T-helper 2 cell treated with Interferon-gamma antibody and Interleukin-4, amounts not matched to agents 5 μg/mL and 100 μg/mL, for 36 hours (primary cell): ENCODE measurements around the gene PPFIA4.

ENCODE experiments used
- DNase-seq: peaks from one replicate; pipeline ENCODE4 v3.0.0; 2021; ENCODE audit warnings: low spot score
- H3K27ac Mint-ChIP-seq: one replicate; pipeline ENCODE4 v1.8.0; 2021; ENCODE audit warnings: mild to moderate bottlenecking, mixed read lengths
- H3K27me3 Mint-ChIP-seq: one replicate; pipeline ENCODE4 v1.8.0; 2021; ENCODE audit warnings: low read depth, mixed read lengths
- H3K36me3 Mint-ChIP-seq: one replicate; pipeline ENCODE4 v1.8.0; 2021; ENCODE audit warnings: low read depth, mixed read lengths
- H3K4me1 Mint-ChIP-seq: one replicate; pipeline ENCODE4 v1.8.0; 2021; ENCODE audit warnings: low read depth, mixed read lengths
- H3K4me3 Mint-ChIP-seq: one replicate; pipeline ENCODE4 v1.8.0; 2022; ENCODE audit warnings: mild to moderate bottlenecking, moderate library complexity, mixed read lengths
- H3K9me3 Mint-ChIP-seq: one replicate; pipeline ENCODE4 v1.8.0; 2021; ENCODE audit warnings: mixed read lengths

Gene PPFIA4

GRCh38 chr1:203113308-203113707, 87.0 kb downstream of the PPFIA4 start:
- no peak for DNase-seq
- H3K27ac Mint-ChIP-seq: no peak overlapping the region
- no peaks in the 10 kb centered on the region for H3K4me1 Mint-ChIP-seq
- no peaks in the 10 kb centered on the region for H3K9me3 Mint-ChIP-seq
- H3K4me3 Mint-ChIP-seq: no peak overlapping the region
- H3K36me3 Mint-ChIP-seq: no peaks in the 10 kb centered on the region
- H3K27me3 Mint-ChIP-seq: peaks cover 30% of the 10 kb centered on the region

GRCh38 chr1:203114202-203114601, 87.9 kb downstream of the PPFIA4 start:
- H3K27ac Mint-ChIP-seq: no peak overlapping the region
- no peaks in the 10 kb centered on the region for H3K9me3 Mint-ChIP-seq
- H3K4me1 Mint-ChIP-seq: no peaks in the 10 kb centered on the region
- H3K36me3 Mint-ChIP-seq: no peaks in the 10 kb centered on the region
- H3K4me3 Mint-ChIP-seq: no peak overlapping the region
- DNase-seq: no peak
- H3K27me3 Mint-ChIP-seq: peaks cover 24% of the 10 kb centered on the region

- H3K27ac Mint-ChIP-seq: no peak overlapping the region
- peaks cover 31% of the 10 kb centered on the region for H3K27me3 Mint-ChIP-seq
- H3K36me3 Mint-ChIP-seq: no peaks in the 10 kb centered on the region
- DNase-seq: no peak
- no peaks in the 10 kb centered on the region for H3K9me3 Mint-ChIP-seq
- no peak overlapping the region for H3K4me3 Mint-ChIP-seq
- no peaks in the 10 kb centered on the region for H3K4me1 Mint-ChIP-seq
Measured at GRCh38 chr1:203116091-203116820, 90.0 kb downstream of the PPFIA4 start.

GRCh38 chr1:203117611-203118575, 91.6 kb downstream of the PPFIA4 start:
- Mint-ChIP-seq H3K27me3 (peaks cover 33% of the 10 kb centered on the region), H3K4me3 (no peak overlapping the region), H3K27ac (no peak overlapping the region), H3K36me3 (no peaks in the 10 kb centered on the region), H3K9me3 (no peaks in the 10 kb centered on the region), H3K4me1 (peaks cover 4% of the 10 kb centered on the region)
- no peak for DNase-seq

- H3K4me3 Mint-ChIP-seq: no peak overlapping the region
- no peaks in the 10 kb centered on the region for H3K36me3 Mint-ChIP-seq
- DNase-seq: no peak
- H3K4me1 Mint-ChIP-seq: peaks cover 4% of the 10 kb centered on the region
- no peak overlapping the region for H3K27ac Mint-ChIP-seq
- H3K27me3 Mint-ChIP-seq: peaks cover 45% of the 10 kb centered on the region
- H3K9me3 Mint-ChIP-seq: no peaks in the 10 kb centered on the region
Measured at GRCh38 chr1:203120325-203121153, 94.2 kb downstream of the PPFIA4 start.

GRCh38 chr1:203121186-203122015, 95.1 kb downstream of the PPFIA4 start:
- no peaks in the 10 kb centered on the region for H3K36me3 Mint-ChIP-seq
- no peak overlapping the region for H3K4me3 Mint-ChIP-seq
- H3K4me1 Mint-ChIP-seq: peaks cover 4% of the 10 kb centered on the region
- no peak overlapping the region for H3K27ac Mint-ChIP-seq
- H3K9me3 Mint-ChIP-seq: no peaks in the 10 kb centered on the region
- DNase-seq: no peak
- H3K27me3 Mint-ChIP-seq: peaks cover 54% of the 10 kb centered on the region

- Mint-ChIP-seq H3K27me3 (peaks cover 59% of the 10 kb centered on the region), H3K36me3 (no peaks in the 10 kb centered on the region), H3K4me1 (peaks cover 5% of the 10 kb centered on the region), H3K9me3 (no peaks in the 10 kb centered on the region), H3K4me3 (no peak overlapping the region), H3K27ac (no peak overlapping the region)
- no peak for DNase-seq
Measured at GRCh38 chr1:203122159-203122558, 95.9 kb downstream of the PPFIA4 start.

- Mint-ChIP-seq H3K4me1 (peaks cover 9% of the 10 kb centered on the region), H3K27ac (no peak overlapping the region), H3K9me3 (no peaks in the 10 kb centered on the region), H3K4me3 (no peak overlapping the region), H3K36me3 (no peaks in the 10 kb centered on the region), H3K27me3 (peaks cover 64% of the 10 kb centered on the region)
- no peak for DNase-seq
Measured at GRCh38 chr1:203124011-203124410, 97.7 kb downstream of the PPFIA4 start.

- Mint-ChIP-seq H3K27me3 (peaks cover 68% of the 10 kb centered on the region), H3K4me3 (no peak overlapping the region), H3K36me3 (no peaks in the 10 kb centered on the region), H3K27ac (no peak overlapping the region), H3K4me1 (peaks cover 9% of the 10 kb centered on the region), H3K9me3 (no peaks in the 10 kb centered on the region)
- no peak for DNase-seq
Measured at GRCh38 chr1:203124546-203125317, 98.4 kb downstream of the PPFIA4 start.

GRCh38 chr1:203126151-203126865, 100.0 kb downstream of the PPFIA4 start:
- Mint-ChIP-seq H3K4me3 (no peak overlapping the region), H3K4me1 (peaks cover 9% of the 10 kb centered on the region), H3K27ac (no peak overlapping the region), H3K27me3 (peaks cover 62% of the 10 kb centered on the region), H3K9me3 (no peaks in the 10 kb centered on the region), H3K36me3 (no peaks in the 10 kb centered on the region)
- DNase-seq: no peak

GRCh38 chr1:203126866-203127665, 100.8 kb downstream of the PPFIA4 start:
- Mint-ChIP-seq H3K36me3 (no peaks in the 10 kb centered on the region), H3K4me1 (peaks cover 5% of the 10 kb centered on the region), H3K4me3 (no peak overlapping the region), H3K9me3 (no peaks in the 10 kb centered on the region), H3K27ac (no peak overlapping the region), H3K27me3 (peaks cover 56% of the 10 kb centered on the region)
- DNase-seq: no peak
